LNCaP clone FGC (cell line): Measurements from ENCODE around the gene REV3L.

Experiments
- DNase-seq: peaks from one replicate; pipeline ENCODE4 v3.0.0-alpha.2; 2011; ENCODE audit warnings: low read depth
- H3K4me3 ChIP-seq: 2 replicates; pipeline ENCODE4 v1.5.1; 2011; ENCODE audit warnings: mild to moderate bottlenecking, low read depth, low read length, control low read depth
- TF ChIP-seq, protein P1 (sequence below): IDR thresholded peaks from 2 replicates; pipeline ENCODE4 v1.5.1; 2012; ENCODE audit warnings: mild to moderate bottlenecking; ENCODE audit not compliant: control insufficient read depth, insufficient read depth; ENCODE audit errors: extremely low read depth

REV3L gene

DNA sequence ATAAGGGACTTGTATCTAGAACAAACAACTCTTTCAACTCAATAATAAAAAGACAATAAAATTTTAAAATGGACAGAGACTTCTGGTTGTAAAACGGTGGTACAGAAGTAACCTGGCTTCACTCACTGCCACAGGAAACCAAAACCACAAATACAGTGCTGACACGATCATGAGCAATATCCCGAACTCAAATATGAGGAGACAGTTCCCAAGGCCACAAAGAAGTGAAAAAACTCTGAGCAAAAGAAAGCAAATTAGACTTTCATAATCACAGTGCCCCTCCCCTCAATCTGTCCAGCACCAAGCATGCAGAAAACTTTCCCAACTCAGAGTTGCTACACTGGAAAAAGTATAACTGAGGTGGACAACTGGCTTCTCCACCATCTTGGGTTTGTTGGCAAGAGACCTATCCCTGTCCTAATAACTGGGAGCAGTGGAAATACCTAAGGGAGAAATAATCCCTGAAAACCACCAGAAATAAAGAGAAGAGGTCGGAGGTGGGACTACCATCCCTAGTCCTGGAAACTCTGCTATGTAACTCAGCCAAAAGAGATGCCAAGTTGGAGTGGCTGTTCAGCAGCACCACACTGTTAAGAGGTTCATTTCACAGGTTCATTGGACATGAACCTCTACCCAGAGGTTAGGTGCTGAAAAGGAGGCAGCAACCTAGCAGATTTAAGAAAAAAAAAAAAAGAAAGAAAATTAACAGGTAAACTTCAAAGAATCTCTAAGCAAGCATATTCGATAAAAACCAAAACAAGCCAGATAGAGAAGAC, 55.5 kb downstream of the REV3L start:
- peak; percentile 54 for DNase-seq
- TF ChIP-seq, protein P1, sequence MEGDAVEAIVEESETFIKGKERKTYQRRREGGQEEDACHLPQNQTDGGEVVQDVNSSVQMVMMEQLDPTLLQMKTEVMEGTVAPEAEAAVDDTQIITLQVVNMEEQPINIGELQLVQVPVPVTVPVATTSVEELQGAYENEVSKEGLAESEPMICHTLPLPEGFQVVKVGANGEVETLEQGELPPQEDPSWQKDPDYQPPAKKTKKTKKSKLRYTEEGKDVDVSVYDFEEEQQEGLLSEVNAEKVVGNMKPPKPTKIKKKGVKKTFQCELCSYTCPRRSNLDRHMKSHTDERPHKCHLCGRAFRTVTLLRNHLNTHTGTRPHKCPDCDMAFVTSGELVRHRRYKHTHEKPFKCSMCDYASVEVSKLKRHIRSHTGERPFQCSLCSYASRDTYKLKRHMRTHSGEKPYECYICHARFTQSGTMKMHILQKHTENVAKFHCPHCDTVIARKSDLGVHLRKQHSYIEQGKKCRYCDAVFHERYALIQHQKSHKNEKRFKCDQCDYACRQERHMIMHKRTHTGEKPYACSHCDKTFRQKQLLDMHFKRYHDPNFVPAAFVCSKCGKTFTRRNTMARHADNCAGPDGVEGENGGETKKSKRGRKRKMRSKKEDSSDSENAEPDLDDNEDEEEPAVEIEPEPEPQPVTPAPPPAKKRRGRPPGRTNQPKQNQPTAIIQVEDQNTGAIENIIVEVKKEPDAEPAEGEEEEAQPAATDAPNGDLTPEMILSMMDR, result no peak
- no peak overlapping the region for H3K4me3 ChIP-seq

DNA sequence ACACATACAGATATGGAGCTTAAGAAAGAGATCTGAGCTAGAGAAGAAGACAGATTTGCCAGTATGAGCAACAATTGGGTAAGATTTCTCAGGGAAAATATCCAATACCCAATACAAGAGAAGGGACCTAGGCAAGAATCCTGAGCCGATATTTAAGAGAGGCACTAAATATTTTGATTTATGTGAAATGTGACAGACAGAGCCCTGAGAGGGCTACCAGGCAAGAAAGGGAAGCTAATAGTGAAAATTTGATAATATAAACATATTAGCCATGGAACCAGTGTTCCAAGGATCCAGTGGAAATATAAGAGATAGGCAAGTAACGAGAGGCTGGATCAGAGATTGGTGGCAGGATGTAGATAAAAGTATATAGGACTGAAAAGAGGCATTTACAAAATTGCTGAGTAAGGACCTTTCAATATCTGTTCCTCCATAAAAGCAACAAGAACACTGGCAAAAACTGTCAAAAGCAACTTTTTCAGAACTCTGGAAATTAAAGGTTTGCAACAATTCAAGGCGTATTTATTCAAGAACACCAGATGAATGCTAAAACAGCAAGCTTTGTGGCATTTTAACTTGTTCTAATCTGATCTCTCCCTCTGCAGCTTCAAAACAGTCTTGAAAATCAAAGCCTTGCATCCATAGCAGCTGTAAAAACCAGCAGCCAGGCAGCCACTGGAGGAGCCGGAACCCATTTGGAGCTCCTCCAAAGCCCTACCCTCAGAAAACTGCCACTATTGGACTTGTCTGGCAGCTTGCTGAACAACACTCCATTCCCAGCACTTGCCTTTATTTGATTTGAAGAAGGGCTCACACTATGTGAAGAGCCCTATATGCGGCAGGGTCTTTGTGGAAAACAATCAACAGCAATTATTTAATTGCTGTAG, 58.8 kb downstream of the REV3L start:
- H3K4me3 ChIP-seq, result no peak overlapping the region
- TF ChIP-seq, protein P1, result no peak
- DNase-seq, result peak; percentile 71

DNA sequence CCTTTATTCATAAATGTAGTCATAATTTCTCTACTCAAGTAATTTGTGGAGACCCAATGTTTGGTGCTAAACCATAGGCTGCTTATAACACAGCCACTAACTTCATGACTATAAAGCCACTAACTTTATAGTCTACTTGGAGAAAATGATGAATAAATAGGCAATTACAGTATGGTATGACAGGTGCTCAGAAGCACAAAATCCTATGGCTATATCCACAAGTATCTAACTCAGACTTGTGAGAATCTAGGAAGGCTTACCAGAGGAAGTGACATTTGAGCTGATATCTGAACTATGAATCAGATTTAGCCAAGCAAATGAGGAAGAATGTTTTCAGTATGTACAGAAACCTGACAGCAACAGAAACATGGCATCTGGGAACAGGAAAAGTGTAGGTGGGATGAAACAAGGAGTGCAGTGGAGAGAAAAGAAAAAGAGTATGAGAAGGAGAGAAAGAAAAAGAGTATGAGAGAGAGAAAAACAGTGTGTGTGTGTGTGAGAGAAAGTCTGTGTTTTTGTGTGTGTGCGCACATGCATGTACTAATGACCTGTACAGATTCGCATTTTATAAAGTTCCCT, 59.9 kb downstream of the REV3L start:
- H3K4me3 ChIP-seq, result no peak overlapping the region
- no peak for DNase-seq
- TF ChIP-seq, protein P1, result no peak

DNA sequence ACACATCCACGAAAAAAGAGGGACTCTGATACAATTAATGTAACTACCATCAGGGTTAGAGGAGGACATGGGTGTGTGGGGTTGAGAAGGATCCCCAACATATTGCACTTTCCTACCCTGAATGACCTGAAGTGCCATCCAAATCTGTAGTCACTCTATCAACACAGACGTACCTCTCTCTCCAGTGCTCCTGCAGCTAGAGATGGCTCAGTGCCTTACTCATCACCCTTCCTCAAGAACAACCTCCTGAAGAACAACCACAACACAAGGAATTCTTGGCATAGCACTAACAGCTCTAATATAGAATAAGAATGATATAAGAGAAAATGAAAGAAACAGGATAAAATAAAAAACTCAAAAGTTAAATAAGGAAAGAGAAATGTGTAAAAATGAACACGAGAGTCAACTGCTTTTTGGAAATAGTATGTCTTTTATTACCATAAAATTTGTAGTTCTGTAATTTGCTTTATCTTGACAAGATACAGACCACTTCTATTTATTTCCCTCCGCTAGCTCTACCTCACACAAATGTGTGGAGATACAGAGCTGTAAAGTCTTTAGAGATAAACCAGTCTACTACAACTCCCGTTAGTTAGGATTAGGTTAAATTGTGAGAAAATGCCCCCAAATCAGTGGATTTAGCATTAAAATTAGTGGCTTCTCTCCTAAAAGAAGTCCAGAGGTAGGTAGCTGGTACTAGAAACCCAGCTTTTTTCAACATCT, 63.9 kb downstream of the REV3L start:
- H3K4me3 ChIP-seq, result no peak overlapping the region
- DNase-seq, result no peak
- TF ChIP-seq, protein P1, result no peak

DNA sequence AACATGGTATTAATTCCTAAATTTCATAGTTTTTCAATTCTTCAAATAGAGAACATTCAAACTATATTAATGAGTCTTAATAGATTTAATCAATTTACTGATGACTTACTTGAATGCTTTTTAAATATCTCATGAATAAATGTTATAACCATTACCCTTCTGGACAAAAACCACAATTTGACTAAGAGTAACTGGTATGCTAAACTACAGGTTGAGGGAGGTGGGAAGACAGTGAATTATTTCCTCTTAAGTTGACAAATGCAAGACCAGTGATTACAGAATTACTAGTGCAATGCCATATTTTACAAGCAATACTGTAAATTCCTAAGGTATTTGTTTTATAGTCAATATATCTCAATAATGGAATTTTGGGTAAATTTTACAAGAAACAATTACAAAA, 65.1 kb downstream of the REV3L start:
- no peak for DNase-seq
- no peak overlapping the region for H3K4me3 ChIP-seq
- TF ChIP-seq, protein P1, result no peak

DNA sequence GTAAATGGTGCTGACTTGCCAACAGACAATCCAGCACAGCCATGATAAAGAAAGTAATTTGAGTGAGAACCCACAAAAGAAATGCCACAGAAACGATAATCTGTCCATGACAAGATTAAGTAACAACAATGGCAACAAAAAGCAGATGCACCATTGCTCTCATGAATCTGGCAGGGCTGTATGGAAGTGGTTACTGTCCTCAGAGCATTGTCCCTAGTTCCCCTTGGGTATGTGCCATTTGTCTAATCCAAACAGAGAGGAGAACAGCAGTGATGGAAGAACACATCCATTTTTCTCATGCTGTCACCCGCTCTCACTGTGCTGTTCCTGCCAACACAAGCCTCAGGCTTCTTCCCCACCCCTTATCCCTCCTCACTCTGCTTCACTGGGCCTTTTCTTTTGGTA, 65.8 kb downstream of the REV3L start:
- no peak overlapping the region for H3K4me3 ChIP-seq
- DNase-seq, result peak; percentile 50
- TF ChIP-seq, protein P1, result no peak
